ENCODE results near the gene PLCB1.
A peak's percentile ranks its signal among the peaks of the same experiment; 100 is the strongest.

PLCB1 gene

DNA sequence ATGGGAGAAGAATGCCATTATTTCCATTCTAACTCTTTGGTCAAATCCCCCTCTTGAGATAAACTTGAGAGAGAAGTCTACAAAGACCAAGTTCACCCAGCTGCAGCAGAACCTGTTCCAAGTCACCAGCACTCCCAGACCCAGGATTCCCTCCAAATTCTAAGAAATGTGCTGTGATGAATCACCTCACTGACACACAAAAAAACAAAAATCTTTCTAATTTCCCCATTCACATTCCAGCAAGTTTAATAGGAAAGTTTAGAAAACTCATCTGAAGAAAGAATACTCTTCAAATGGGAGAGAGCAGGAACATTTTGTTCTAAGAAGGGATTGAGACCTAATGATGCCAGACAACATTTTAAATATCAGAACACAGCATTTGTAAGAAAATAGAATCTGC, 723.2 kb downstream of the PLCB1 start:
- H3K27ac ChIP-seq, result peak overlapping the region in 2 of 21 experiments; percentile 61 to 63
- no peak overlapping the region for H3K4me3 ChIP-seq

GRCh38 chr20:8856668-8857067, 724.6 kb downstream of the PLCB1 start:
- Histone ChIP-seq H3K27ac (no peak overlapping the region), H3K4me3 (no peak overlapping the region)

DNA sequence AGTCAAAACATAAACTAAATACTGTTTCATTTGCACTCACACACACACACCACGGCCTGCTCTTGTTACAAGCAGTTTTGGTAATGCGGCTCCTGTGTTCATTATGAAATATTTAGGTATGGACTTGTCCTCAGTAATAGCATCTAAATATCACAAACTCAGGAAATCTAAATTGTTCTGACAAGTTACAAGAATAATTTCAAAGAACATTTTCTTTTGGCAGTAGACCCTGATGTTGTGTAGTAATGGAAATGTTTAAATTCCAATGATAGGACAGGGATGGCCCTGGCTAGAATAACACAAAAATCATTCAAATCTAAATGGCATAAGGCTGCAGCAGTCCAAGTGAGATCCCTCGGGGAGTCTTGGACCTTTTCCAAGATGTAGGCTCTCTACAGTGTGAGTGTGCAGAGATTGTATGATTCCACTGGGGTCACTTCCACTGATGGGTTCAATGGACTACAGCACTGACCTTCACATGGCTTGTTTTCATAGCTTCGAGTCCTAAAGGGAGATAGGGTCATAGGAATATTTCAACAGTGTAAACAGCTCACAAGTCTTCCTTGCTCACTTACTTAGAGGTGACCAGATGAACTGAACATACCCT, 726.2 kb downstream of the PLCB1 start:
- H3K4me3 ChIP-seq, result no peak overlapping the region
- no peak overlapping the region for H3K27ac ChIP-seq

- H3K27ac ChIP-seq, result no peak overlapping the region
- H3K4me3 ChIP-seq, result no peak overlapping the region
Observed at GRCh38 chr20:8860011-8860495, 728.0 kb downstream of the PLCB1 start.

- H3K4me3 ChIP-seq, result no peak overlapping the region
Observed at GRCh38 chr20:8862092-8862491, 730.0 kb downstream of the PLCB1 start.

GRCh38 chr20:8865636-8866035, 733.6 kb downstream of the PLCB1 start:
- H3K27ac ChIP-seq, result no peak overlapping the region
- no peak overlapping the region for H3K4me3 ChIP-seq

More at GRCh38 chr20:8862092-8862491, 730.0 kb downstream of the PLCB1 start:
- H3K27ac ChIP-seq, result no peak overlapping the region

- no peak overlapping the region for H3K27ac ChIP-seq
- H3K4me3 ChIP-seq, result no peak overlapping the region
Observed at GRCh38 chr20:8867038-8867740, 735.1 kb downstream of the PLCB1 start.

DNA sequence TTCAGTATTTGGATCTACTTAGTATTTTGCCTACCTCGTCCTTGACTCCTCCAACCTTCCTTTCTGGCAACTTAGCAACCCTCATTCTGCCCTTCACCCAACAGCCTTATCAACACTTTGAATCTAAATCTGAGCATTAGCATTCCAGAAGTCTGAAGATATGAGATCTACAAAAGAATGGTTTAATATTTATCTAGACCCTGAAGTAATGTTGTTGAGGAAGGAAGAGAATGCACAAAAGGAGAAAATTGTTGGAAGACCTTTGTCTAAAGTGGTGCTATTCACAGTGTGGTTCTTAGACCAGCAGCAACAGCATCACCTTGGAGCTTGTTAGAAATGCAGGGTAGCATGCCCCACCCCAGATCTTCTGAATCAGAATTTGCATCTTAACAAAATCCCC, 738.6 kb downstream of the PLCB1 start:
- no peak overlapping the region for H3K27ac ChIP-seq
- H3K4me3 ChIP-seq, result no peak overlapping the region

DNA sequence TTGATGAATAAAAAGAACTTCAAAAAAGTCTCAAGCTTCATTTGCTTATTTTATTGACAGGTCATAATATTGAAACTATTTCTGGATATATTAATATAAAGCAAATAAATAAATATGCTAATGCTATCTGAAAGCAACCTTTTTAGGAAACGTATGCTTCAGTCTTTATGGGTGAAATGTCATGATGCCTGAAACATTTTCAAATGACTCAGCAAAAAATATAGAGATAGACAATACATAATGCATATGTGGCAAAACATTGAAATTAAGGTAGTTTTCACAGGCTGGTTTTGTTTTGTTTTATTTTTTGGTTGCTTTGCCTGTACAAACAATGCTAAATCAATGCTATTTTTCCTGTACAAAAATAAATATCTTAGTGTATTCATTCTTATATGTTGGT, 742.4 kb downstream of the PLCB1 start:
- H3K4me3 ChIP-seq, result no peak overlapping the region
- no peak overlapping the region for H3K27ac ChIP-seq

GRCh38 chr20:8875586-8875985, 743.5 kb downstream of the PLCB1 start:
- Histone ChIP-seq H3K4me3 (no peak overlapping the region), H3K27ac (peak overlapping the region in 1 of 21 experiments; percentile 61)

DNA sequence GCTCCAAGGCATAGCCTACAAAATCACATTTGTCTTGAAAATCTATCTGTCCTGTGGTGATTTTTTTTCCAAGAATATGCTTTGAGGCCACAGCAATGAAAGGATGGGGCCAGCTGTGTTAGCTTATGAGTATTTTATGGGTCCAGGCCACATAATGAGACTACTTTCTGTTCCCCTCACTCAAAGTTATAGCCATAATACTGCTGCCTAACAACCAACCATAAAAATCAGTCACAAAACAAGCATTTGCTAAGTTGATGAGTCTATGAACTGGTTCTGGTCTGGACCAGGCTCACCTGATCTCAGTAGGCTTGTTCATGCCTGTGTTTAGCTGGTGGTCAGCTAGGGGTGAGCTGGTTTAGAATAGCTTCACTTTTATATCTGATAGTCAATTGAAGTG, 744.3 kb downstream of the PLCB1 start:
- H3K27ac ChIP-seq, result peak overlapping the region in 1 of 21 experiments; percentile 61
- H3K4me3 ChIP-seq, result no peak overlapping the region

DNA sequence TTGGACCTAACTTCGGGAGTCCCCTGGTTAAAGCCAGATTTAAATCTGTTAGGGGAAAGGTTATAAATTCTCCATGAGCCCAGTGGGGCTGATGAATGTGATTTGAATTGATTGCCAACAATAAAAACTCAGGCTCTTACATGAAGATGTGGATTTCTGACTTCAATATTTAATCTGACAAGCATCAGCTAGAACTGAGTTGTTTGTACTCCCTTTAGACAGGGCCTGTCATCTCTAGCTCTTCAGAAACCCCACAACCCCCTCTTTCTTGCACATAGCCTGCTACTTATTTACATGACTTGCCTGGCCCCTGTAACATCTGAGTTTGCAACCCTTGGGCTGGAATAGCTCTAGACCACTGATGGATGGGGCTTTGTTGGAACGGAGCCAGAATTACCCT, 745.2 kb downstream of the PLCB1 start:
- H3K27ac ChIP-seq, result peak overlapping the region in 1 of 21 experiments; percentile 61
- H3K4me3 ChIP-seq, result no peak overlapping the region

DNA sequence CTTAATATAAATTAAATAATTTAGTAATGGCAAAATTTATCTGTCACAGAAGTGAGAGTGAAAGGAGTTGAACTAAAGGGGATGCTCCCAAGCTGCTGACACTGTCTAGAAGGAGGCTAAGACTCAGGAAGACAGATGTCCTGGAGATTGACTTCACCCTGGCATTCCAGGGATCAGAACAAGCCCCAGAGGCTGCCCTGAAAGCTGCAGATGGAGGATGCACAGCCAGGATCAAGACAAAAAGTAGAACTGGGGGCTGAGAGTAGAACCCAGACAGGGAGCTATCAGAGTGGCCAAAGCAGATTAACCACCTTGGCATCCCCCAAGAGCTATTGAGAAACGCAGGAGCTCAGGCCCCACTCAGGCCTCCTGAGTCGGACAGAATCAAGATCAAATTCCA, 747.6 kb downstream of the PLCB1 start:
- Histone ChIP-seq H3K4me3 (no peak overlapping the region), H3K27ac (no peak overlapping the region)

- H3K27ac ChIP-seq, result no peak overlapping the region
- H3K4me3 ChIP-seq, result no peak overlapping the region
Observed at GRCh38 chr20:8880085-8880853, 748.2 kb downstream of the PLCB1 start.

DNA sequence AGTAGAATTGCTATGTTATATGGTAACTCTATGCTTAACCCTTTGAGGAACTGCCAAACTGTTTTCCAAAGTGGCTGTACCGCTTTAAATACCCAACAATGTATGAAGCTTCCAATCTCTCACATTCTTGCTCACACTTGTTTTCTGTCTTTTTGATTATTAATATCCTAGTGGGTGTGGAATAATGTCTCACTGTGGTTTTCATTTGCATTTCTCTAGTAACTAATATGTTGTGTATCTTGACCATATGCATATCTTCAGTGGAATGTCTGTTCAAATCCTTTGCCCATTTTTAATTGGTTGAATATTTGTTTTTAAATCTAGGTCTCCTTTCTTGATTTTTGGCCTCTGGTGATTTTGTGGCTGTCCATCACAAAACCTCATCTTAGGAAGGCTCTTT, 759.0 kb downstream of the PLCB1 start:
- Histone ChIP-seq H3K27ac (no peak overlapping the region), H3K4me3 (no peak overlapping the region)

DNA sequence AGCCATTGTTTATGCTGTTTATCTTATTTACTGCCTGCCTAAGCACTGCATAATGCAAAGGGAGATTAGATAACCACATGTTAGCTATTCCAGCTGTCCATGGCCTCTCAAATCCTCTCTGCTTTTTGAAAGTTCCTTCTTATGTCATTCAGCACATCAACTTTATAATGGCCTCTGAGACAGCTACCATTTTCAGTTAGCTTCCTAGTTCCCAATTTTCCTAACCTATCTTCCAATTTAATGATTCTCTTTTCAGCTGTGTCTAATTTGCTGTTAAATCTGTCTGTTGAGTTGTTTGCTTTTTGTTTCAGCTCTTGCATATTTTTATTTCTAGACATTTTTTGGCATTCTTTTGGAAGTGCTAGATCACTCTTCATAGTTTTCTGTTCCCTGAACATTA, 763.4 kb downstream of the PLCB1 start:
- no peak overlapping the region for H3K4me3 ChIP-seq
- no peak overlapping the region for H3K27ac ChIP-seq

DNA sequence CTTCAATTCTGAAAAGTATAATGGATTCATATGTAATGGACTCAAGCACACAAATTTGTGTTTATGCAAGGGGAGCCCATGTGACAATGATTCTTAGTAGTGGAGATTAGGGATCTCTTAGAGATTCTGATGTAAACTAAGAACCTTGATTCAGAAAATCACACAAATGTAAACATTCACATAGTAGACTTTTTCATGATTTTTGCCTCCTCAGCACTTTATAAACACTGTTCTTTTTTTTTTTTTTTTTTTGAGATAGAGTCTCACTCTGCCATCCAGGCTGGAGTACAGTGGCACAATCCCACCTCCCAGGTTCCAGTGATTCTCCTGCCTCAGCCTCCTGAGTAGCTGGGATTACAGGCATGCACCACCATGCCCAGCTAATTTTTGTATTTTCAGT, 766.8 kb downstream of the PLCB1 start:
- Histone ChIP-seq H3K4me3 (no peak overlapping the region), H3K27ac (no peak overlapping the region)

- peak overlapping the region in 3 of 21 experiments; percentile 15 to 67 (median 34) for H3K27ac ChIP-seq
- H3K4me3 ChIP-seq, result no peak overlapping the region
Observed at GRCh38 chr20:8901237-8902025, 769.4 kb downstream of the PLCB1 start.

DNA sequence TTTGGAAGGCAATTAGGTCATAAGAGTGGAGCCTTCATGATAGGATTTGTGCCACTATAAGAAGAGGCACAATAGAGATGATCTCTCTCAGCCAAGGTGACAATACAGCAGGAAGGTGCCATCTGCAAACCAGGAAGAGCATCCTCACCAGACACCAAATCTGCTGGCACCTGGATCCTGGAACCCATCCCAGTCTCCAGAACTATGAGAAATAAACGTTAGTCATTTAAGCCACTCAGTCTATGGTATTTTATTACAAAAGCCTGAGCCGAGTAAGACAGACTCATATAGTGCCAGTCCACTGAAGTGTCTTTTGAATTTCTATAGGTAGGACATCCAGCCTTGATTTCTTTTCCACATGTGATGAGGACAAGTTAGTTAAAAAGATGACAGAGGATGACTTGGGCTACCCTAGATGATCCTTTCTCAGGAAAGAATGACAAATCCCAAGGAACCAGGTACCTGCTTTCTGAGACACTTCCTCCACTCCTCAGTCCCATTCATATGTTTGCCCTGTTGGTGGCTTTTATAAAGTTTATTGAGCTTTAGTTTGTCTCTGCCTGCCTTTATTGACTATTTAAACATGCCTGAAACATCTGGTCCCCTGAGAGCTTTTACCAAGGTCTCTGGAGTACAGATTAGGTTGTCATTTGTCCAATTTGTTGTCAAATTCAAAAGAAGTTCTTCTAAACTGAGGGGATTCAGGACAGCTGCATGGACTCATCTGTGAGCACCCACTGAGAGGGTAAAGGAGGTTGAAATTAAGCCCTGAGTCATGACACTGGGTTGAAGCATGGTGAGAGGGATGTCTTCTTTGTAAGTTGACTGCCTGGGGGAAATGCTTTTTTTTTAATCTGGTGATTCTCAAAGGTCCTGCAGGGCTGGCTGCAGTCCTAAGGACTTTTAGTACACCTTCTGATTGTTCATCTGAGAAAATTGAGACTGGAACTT, 771.9 kb downstream of the PLCB1 start:
- no peak overlapping the region for H3K27ac ChIP-seq
- no peak overlapping the region for H3K4me3 ChIP-seq
